Right atrium auricular region (tissue), 2 donors: Measurements from ENCODE around the gene SPAG17. TPM values are rescaled to one million over a fixed set of nuclear protein-coding genes. Genes with fewer than 3 reads are reported as not detected.

ENCODE experiments used
- DNase-seq: peaks from one replicate; pipeline ENCODE4 v3.0.0-alpha.2; 2019; ENCODE audit warnings: low spot score
- H3K27ac ChIP-seq, 2 donors: fragments of 200-600 bp; sonication (generic); 1 replicate in 1 of 2; 2 replicates in 1 of 2; pipeline ENCODE4 v1.5.1; 2016 to 2019
- H3K27me3 ChIP-seq, 2 donors: fragments of 200-600 bp; sonication (generic); one replicate each; pipeline versions ENCODE4 v1.5.1 to v1.6.0; 2017 to 2019
- H3K36me3 ChIP-seq: fragments of 200-600 bp; sonication (generic); one replicate; pipeline ENCODE4 v1.5.1; 2016
- H3K4me1 ChIP-seq, 2 donors: fragments of 200-600 bp; sonication (generic); one replicate each; pipeline versions ENCODE4 v1.5.1 to v1.6.0; 2017 to 2019
- H3K4me3 ChIP-seq, 2 donors: fragments of 200-600 bp; sonication (generic); 1 replicate in 1 of 2; 2 replicates in 1 of 2; pipeline ENCODE4 v1.5.1; 2017 to 2019; ENCODE audit warnings: mild to moderate bottlenecking in 1 of 2, moderate library complexity in 1 of 2
- H3K9me3 ChIP-seq, 2 donors: fragments of 200-600 bp; sonication (generic); one replicate each; pipeline ENCODE4 v1.5.1; 2019
- CTCF ChIP-seq, 2 donors: fragments of 200-600 bp; sonication (generic); IDR thresholded peaks; one replicate each; pipeline ENCODE4 v1.5.1; 2019; ENCODE audit warnings: antibody characterized with exemption in 2 of 2
- total RNA-seq, 2 donors: library from RNA; depleted of rRNA; stranded (reverse); fragments of >200 nt; gene quantifications; one replicate each; pipeline ENCODE4 v1.1.0, GENCODE V29; 2016

SPAG17 gene
- total RNA-seq, 2 donors from 2014 or later = 0.39 TPM; not detected in 1

DNA sequence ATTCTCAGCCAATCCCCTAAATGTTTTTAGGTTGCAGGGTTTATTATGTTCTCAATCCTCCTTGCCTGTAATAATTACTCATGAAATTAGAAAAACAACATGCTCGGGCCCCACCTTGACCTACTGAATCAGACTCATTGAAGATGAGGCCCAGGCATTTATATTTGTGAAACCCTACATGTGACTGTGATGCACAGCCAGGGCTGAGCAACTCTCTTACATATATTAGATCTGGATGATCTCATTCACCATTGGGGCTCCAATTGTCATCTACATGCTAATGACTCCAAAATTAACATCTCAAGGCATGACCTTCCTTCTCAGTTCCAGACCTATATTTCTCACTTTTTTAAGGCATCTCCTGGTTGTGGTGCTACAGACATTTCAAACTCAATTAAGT lies 152.1 kb downstream of the SPAG17 start:
- TF ChIP-seq CTCF (IDR thresholded peaks at IDR 0.05) = no peak
- H3K36me3 ChIP-seq = no peaks in the 10 kb centered on the region
- H3K27ac ChIP-seq = no peak overlapping the region
- no peak overlapping the region for H3K4me3 ChIP-seq
- H3K27me3 ChIP-seq = no peaks in the 10 kb centered on the region
- H3K9me3 ChIP-seq = no peaks in the 10 kb centered on the region
- DNase-seq = no peak
- H3K4me1 ChIP-seq = no peaks in the 10 kb centered on the region

GRCh38 chr1:118028267-118028666 lies 156.8 kb downstream of the SPAG17 start:
- no peak overlapping the region for H3K4me3 ChIP-seq
- no peak overlapping the region for H3K27ac ChIP-seq
- H3K36me3 ChIP-seq = no peaks in the 10 kb centered on the region
- DNase-seq = no peak
- H3K4me1 ChIP-seq = no peaks in the 10 kb centered on the region
- no peaks in the 10 kb centered on the region for H3K27me3 ChIP-seq
- H3K9me3 ChIP-seq = no peaks in the 10 kb centered on the region
- TF ChIP-seq CTCF (IDR thresholded peaks at IDR 0.05) = no peak

DNA sequence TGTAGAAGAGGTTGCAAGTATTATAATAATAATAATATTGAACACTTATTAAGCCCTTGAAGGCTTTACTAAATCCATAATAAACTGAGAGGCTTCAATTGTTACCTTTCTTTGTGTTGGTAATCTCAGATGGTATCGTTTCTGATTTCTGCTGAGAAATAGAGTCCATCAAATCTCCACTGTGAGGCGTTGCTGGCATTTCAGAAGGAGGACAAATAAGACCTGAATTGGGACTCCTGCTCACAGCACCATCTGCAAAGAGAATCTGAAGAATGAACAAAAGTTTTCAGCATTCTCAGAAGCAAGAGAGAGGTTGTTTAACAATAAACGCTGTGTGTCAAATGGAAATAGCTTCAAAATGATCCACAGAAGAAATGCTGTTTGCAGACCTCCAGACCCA lies 161.8 kb downstream of the SPAG17 start:
- no peak overlapping the region for H3K4me3 ChIP-seq
- H3K27me3 ChIP-seq = no peaks in the 10 kb centered on the region
- no peaks in the 10 kb centered on the region for H3K9me3 ChIP-seq
- no peak for TF ChIP-seq CTCF (IDR thresholded peaks at IDR 0.05)
- H3K4me1 ChIP-seq = no peaks in the 10 kb centered on the region
- no peak for DNase-seq
- H3K27ac ChIP-seq = no peak overlapping the region
- H3K36me3 ChIP-seq = no peaks in the 10 kb centered on the region

DNA sequence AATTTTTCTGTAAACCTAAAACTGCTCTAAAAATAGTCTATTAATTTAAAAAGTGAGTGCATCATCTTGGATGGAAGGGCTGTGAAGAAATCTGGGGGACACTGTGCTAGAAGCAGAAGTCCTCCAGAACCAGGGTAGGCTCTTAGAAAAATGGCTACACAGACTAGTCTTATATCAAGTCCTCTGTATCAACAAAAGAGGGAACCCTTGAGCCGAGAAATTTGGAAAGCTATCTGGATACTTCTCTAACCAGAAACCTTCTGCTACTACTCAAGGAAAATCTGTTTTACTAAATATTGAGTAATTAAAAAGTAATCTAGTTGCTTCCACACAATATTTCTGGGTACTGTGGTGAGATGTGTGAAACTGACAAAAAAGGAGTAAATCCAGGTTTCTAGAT lies 163.4 kb downstream of the SPAG17 start:
- H3K27ac ChIP-seq = no peak overlapping the region
- H3K9me3 ChIP-seq = no peaks in the 10 kb centered on the region
- no peak for DNase-seq
- H3K4me3 ChIP-seq = no peak overlapping the region
- no peaks in the 10 kb centered on the region for H3K36me3 ChIP-seq
- H3K27me3 ChIP-seq = no peaks in the 10 kb centered on the region
- TF ChIP-seq CTCF (IDR thresholded peaks at IDR 0.05) = no peak
- H3K4me1 ChIP-seq = no peaks in the 10 kb centered on the region

DNA sequence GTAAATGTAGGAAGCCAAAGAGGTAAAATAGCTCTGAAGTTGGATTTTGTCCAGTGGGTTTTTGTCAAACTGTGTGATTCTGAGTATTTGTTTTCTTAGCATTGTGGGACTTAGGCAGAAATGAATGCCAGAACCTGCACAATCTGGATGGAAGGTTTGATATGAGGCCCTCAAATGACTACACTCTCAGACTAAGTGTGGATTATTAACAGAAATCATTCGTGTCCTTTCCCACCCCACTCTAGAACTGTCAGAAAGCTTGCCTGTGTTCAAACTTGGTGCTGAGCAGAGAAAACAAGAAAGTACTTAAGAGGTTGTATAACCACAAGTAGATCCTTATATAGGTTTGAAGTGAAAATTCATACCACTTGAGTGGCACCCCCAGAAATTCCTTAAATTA lies 167.0 kb downstream of the SPAG17 start:
- Histone ChIP-seq H3K27me3 (no peaks in the 10 kb centered on the region), H3K27ac (no peak overlapping the region), H3K9me3 (no peaks in the 10 kb centered on the region), H3K4me1 (no peaks in the 10 kb centered on the region), H3K4me3 (no peak overlapping the region), H3K36me3 (no peaks in the 10 kb centered on the region)
- no peak for DNase-seq
- no peak for TF ChIP-seq CTCF (IDR thresholded peaks at IDR 0.05)

- DNase-seq = no peak
- H3K9me3 ChIP-seq = no peaks in the 10 kb centered on the region
- no peak for TF ChIP-seq CTCF (IDR thresholded peaks at IDR 0.05)
- H3K4me3 ChIP-seq = no peak overlapping the region
- H3K4me1 ChIP-seq = no peaks in the 10 kb centered on the region
- no peaks in the 10 kb centered on the region for H3K36me3 ChIP-seq
- no peak overlapping the region for H3K27ac ChIP-seq
- no peaks in the 10 kb centered on the region for H3K27me3 ChIP-seq
Observed at GRCh38 chr1:118013938-118014337, 171.1 kb downstream of the SPAG17 start.
